ENCODE data around the gene HOXC5. TPM values are rescaled to one million over a fixed set of nuclear protein-coding genes. Genes with fewer than 3 reads are reported as not detected.

The HOXC5 gene
- total RNA-seq, 1 donor from 2014 or later: 0.50 TPM

DNA sequence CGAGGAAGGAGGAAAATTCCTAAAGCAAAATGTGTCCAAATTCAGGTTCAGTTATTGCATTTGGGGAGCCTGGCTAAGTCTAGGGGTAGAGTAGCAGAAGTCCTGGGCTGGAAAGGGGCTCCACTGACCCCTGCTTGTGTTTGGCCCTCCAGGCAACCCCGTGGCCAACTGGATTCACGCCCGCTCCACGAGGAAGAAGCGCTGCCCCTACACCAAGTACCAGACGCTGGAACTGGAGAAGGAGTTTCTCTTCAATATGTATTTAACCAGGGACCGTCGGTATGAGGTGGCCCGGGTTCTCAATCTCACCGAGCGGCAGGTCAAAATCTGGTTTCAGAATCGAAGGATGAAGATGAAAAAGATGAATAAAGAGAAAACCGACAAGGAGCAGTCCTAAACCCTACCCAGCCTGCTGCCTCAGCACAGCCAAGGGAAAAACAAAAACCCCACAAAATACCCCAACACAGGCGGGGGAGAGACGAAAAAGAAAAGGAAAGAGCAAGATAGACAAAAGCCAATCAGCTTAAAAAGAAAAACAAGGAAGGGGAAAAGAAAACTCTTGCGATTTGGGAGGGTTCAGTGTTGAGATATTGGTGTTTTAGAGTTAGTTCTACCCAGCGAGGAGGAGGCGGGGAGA lies 30.5 kb upstream of the HOXC5 start:
- no peak for DNase-seq (ENCODE audit: low read depth)
- no peaks in the 10 kb centered on the region for H3K36me3 ChIP-seq (ENCODE audit: control insufficient read depth, insufficient read depth, low read length)
- TF ChIP-seq, protein P1, sequence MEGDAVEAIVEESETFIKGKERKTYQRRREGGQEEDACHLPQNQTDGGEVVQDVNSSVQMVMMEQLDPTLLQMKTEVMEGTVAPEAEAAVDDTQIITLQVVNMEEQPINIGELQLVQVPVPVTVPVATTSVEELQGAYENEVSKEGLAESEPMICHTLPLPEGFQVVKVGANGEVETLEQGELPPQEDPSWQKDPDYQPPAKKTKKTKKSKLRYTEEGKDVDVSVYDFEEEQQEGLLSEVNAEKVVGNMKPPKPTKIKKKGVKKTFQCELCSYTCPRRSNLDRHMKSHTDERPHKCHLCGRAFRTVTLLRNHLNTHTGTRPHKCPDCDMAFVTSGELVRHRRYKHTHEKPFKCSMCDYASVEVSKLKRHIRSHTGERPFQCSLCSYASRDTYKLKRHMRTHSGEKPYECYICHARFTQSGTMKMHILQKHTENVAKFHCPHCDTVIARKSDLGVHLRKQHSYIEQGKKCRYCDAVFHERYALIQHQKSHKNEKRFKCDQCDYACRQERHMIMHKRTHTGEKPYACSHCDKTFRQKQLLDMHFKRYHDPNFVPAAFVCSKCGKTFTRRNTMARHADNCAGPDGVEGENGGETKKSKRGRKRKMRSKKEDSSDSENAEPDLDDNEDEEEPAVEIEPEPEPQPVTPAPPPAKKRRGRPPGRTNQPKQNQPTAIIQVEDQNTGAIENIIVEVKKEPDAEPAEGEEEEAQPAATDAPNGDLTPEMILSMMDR (IDR thresholded peaks at IDR 0.05; ENCODE audit: insufficient read depth, low read length, poor library complexity, severe bottlenecking): no peak
- H3K4me3 ChIP-seq (ENCODE audit: low read depth, low read length): no peak overlapping the region
- peaks cover 30% of the 10 kb centered on the region for H3K27me3 ChIP-seq (ENCODE audit: control insufficient read depth, insufficient read depth, low read length)

DNA sequence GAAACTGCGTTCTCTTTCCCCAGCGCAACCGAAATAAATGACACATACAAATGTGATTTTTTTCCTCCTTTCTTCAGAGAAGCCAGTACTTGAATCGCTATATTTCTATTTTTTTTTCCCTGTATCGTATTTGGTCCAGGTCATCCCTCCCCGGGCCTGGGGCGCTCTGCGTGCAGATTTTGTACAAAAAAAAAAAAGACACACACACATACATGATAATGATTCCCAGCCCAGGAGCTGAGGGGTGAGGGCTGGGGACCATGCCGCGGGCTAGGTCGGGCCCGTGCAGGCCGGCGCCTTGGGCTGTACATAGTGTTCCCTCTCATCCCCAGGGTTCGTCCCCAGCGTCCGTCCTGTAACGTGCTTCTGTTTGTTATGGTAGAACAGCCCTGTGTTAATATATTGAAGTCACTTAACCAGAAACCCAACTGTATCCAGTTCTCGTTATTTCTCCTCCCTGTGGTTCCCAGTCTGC lies 29.9 kb upstream of the HOXC5 start:
- TF ChIP-seq, protein P1 (IDR thresholded peaks at IDR 0.05; ENCODE audit: insufficient read depth, low read length, poor library complexity, severe bottlenecking): no peak
- Histone ChIP-seq H3K4me3 (ENCODE audit: low read depth, low read length) (no peak overlapping the region), H3K27me3 (ENCODE audit: control insufficient read depth, insufficient read depth, low read length) (peaks cover 27% of the 10 kb centered on the region)

DNA sequence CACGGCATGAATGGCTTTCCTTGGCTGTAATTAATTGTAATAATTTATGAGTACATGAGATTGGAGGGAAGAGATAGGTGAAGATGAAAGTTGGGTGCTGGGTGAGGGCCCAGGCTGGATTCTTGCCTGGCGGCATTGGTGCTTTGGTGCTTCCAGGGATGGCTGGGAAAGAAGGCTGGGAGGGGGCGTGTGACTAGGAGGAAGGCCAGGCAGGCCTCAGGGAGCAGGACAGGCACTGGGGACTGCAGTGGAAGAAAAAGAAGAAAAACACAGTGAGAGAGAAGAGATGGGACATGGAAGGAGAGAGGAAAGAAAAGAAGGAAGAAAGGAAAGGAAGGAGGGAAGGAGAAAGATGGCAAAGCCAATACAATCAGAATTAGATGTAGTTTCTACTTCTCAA lies 29.2 kb upstream of the HOXC5 start:
- H3K36me3 ChIP-seq (ENCODE audit: control insufficient read depth, insufficient read depth, low read length): no peaks in the 10 kb centered on the region
- no peak for DNase-seq (ENCODE audit: low read depth)
- H3K27me3 ChIP-seq (ENCODE audit: control insufficient read depth, insufficient read depth, low read length): peaks cover 23% of the 10 kb centered on the region
- no peak overlapping the region for H3K4me3 ChIP-seq (ENCODE audit: low read depth, low read length)
- TF ChIP-seq, protein P1 (IDR thresholded peaks at IDR 0.05; ENCODE audit: insufficient read depth, low read length, poor library complexity, severe bottlenecking): no peak

More for the DNA sequence above, 29.9 kb upstream of the HOXC5 start:
- H3K36me3 ChIP-seq (ENCODE audit: control insufficient read depth, insufficient read depth, low read length): no peaks in the 10 kb centered on the region
- DNase-seq (ENCODE audit: low read depth): no peak

DNA sequence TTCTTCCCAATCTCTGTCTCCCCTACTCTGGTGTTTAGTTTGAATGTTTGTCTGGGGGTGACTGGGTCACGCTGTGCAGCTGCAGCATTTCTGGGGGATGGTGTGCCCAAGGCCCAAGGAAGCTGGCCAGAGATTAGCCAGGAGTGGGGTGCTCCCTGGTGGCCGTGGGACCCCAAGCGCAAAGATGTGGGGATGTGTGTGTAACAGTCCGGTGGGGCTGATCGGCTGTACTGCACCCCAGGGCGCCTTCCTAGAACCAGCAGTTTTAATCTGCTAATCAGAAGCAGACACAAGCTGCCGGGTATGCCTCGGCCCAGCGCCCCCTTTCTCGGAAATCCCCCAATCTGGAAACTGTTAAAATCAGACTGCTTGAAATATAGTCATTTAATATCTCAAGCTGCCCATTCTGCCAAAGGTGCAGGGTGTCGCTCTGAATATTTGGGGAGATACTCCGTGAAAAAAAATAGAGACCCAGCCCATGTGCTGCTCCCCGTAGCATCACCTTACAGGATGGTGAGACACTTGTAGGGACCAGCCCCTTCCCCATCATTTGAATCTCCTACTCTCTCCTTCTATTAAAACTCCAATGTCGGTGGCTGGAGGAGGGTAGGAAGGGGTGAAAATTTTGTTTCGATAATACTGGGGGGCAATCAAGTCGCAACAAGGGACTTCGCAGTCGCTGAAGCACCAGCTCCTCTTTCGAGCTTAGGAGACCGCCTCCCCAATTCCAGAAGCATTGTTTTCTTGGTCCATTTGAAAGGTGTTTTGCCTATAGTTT lies 28.6 kb upstream of the HOXC5 start:
- Histone ChIP-seq H3K27me3 (ENCODE audit: control insufficient read depth, insufficient read depth, low read length) (peaks cover 25% of the 10 kb centered on the region), H3K4me3 (ENCODE audit: low read depth, low read length) (no peak overlapping the region), H3K36me3 (ENCODE audit: control insufficient read depth, insufficient read depth, low read length) (no peaks in the 10 kb centered on the region)
- TF ChIP-seq, protein P1 (IDR thresholded peaks at IDR 0.05; ENCODE audit: insufficient read depth, low read length, poor library complexity, severe bottlenecking): no peak
- DNase-seq (ENCODE audit: low read depth): no peak

DNA sequence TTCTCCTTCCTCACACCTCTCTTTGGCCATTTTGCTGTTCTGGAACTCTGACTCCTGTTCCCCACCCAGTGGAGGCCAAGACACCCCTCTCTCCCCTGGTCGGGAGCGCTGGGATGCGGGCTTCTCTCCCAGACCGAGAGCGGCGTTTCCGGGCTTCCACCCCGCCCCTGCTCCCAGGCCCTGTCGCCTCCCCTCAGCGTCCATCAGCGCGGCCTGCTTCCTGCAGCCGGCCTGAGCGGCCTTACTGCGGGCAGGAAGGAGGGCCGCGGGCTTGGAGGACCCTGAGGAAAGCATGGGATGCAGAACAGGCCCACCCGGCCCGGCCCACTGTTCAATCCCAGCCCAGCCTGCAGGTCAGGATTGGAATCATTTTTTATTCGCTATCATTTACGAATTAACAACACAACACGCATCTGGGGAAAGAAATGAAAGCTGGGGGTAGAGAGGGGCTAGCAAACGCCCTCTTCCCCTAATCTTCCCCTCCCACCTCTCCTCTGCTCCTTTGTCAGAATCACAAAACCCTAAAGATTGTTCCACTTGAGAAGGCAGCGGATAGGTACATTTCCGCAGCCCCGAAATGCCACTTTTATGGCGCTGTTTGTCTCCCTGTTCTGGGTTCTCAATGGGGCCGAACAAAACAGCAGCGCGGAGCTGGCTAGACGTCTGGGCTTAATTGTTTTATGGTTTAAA lies 27.9 kb upstream of the HOXC5 start:
- DNase-seq (ENCODE audit: low read depth): no peak
- peaks cover 23% of the 10 kb centered on the region for H3K27me3 ChIP-seq (ENCODE audit: control insufficient read depth, insufficient read depth, low read length)
- TF ChIP-seq, protein P1 (IDR thresholded peaks at IDR 0.05; ENCODE audit: insufficient read depth, low read length, poor library complexity, severe bottlenecking): no peak
- H3K36me3 ChIP-seq (ENCODE audit: control insufficient read depth, insufficient read depth, low read length): no peaks in the 10 kb centered on the region
- peak overlapping the region; percentile 21 for H3K4me3 ChIP-seq (ENCODE audit: low read depth, low read length)
